Stimulated activated CD8-positive, alpha-beta memory T cell treated with anti-CD3 and anti-CD28 coated beads, Interleukin-15, amount 100 ng/mL, for 24 hours (primary cell): ENCODE data around the gene UQCR10.

Source experiments
- DNase-seq: peaks from one replicate; pipeline ENCODE4 v3.0.0-alpha.2; 2020; ENCODE audit warnings: low read depth

The UQCR10 gene

DNA sequence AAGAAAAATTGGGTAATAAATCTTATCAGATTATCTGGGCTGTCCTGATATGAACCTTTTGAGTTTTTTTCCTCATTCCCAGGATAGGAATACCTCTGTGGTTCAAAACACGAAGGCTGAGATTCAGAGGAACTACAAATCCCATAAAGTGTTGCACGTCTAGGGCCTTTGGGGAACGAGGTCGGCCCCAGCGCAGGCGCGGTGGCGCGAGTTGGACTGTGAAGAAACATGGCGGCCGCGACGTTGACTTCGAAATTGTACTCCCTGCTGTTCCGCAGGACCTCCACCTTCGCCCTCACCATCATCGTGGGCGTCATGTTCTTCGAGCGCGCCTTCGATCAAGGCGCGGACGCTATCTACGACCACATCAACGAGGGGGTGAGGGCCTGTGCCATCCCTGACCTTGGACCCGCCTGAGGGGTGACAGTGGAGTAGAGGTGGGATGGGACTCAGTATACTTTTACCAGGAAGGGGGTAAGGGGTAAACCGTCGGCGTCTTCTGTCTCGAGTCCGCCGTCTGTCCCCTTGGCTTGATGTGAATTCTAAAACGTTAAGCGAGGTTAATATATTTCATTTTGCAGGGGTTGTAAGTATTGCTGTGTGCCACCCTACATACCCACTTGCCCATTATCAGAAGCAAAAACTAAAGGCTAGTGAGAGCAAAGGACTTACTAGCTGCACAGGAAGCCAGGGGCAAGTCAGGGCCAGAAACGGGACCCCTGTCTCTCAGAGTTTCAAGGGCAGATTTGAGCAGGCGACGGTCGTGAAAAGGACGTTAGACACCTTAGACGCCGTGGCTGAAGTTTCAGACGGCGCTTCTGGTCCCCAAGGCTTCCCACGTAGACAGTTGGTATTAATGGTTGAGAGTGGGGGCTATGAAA is at the start of gene UQCR10:
UQCR10 (plus strand) TSS at position 199 of the 881 bp plus-strand sequence; CDS start at position 229, 30 bp downstream.
- peak; percentile 83 for DNase-seq

DNA sequence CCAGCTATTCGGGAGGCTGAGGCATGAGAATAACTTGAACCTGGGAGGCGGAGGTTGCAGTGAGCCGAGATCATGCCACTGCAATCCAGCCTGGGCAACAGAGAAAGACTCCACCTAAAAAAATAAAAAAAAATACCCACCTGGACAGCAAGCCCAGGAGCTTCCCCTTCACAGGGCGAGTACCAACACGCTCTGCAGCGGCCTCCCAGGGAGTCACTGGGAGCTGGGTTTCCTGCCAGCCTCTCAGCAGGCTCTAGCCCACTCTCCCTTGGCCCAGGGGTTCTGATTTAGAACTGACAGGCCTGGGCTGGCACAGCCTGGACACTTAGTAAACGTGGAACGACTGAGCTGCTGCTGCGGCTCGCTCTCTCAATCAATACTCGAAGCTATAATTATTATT is 49.4 kb upstream of the UQCR10 start:
- no peak for DNase-seq

DNA sequence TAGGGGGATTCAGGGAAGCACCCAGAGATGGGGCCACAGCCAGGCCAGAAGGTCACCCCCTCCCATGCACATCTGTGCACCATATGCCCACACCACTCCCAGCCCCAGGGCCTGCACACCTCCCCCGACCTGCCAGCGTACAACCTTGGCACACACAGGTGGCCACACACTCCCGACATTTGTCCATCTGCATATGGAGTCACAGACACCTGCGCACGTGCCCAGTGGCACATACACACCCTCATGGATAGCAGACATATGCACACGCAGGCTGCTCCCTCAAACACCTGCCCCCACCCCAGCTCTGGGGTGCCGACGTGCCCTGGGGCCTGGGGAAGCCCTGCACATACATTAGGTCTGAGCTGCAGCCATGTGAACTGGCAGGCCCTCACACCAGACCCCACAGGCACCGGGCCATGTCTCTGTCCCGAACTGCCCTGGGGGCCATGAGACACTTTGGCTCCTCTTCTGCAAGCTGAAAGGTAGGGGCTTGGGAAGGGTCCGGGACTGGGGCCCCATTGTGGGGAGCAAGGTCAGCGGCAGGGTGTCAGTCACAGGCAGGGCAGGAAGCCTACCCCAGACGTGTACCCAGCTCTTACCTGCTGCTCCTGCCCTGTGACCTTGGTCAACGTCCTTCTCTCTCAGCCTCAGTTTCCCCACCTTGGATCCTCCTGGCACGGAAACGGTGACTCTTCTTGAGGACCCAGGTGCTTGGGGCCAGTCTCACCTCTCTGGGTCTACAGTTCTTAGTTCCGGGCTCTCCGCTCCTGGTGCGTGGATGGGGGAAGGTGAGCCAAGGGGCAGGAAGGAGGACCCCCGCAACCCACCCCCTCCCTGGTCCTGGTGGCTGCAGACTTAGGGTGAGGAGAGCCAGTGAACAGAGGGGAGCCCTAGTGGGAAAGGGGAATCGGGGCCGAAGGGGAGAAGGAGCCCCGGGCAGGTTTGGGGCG is 47.9 kb upstream of the UQCR10 start:
- DNase-seq: no peak

DNA sequence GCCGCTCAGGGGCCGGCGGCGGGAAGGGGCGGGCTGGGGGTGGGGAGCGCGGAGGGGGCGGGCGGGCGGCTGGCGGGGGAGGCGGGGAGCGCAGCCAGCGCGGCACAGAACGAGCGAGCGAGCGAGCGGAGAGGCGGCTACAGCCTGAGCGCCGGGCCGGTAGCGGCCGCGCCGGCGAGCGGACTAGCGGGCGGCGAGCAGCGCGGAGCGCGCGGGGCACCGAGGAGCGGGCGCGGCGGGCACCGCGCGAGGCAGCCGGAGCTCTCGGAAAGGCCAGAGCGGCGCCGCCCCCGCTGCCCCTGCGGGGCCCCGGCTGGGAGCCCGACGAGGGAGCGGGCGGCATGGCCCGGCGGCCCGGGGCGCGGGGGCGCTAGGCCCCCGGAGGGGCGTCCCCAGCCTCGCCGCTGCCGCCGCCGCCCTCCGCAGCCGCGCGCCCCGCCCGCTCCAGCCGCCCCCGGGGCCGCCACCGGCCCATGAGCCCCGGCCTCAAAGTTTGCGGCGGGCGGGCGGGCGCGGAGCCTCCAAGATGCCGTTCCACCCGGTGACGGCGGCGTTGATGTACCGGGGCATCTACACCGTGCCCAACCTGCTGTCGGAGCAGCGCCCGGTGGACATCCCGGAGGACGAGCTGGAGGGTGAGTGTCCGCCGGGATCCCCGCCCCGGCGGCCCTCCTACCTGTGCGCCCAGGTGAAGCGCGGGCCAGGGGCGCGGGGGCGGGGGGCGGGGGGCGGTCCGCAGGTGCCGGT is 47.1 kb upstream of the UQCR10 start, which contains the start of gene CABP7:
CABP7 (plus strand) TSS at position 105 of the 747 bp plus-strand sequence; CDS start at position 527, 422 bp downstream.
- DNase-seq: no peak

DNA sequence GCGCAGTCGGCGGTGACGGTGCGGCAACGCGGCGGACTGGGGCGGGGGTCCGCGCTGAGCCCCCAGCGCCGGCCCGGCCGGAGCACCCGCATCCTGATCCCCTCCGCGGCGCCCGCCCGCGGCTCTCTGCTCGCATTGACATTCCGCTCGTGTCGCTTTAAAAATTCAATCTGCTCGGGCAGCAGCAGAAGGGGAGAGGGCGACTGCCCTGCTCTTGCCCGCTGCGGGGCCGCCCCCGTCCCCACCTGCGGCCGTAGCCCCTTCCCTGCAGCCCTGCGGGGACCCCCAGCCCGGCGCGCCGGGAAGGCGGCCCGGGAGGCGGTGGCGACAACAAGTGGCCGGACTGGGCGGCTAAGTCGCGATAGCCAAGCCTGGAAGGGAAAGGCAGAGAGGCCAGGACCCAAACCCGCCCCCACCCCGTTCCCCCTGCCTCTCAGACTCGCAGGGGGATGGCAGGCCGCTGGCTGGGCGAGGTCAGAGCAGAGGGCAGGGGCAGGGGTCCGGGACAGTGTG is 46.3 kb upstream of the UQCR10 start:
- DNase-seq: no peak

DNA sequence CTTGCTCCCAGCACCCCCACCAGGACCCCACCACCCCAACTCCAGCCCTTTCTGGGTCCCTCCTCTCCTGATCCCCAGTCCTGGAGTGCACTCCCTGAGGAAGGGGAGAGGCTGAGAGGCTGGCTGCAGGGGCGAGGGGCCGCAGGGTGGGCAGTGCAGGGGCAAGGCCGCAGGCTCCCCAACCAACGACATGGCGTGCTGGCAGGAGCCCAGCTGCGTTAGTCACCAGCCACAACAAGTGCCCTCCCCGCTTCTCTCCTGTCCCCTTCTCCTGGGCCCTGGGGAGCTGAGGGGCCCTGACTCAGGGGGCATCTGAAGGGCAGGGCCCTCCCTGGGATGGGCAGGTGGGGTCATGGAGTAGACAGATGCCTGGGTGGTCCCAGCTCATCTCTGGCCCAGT is 45.0 kb upstream of the UQCR10 start:
- DNase-seq: no peak

DNA sequence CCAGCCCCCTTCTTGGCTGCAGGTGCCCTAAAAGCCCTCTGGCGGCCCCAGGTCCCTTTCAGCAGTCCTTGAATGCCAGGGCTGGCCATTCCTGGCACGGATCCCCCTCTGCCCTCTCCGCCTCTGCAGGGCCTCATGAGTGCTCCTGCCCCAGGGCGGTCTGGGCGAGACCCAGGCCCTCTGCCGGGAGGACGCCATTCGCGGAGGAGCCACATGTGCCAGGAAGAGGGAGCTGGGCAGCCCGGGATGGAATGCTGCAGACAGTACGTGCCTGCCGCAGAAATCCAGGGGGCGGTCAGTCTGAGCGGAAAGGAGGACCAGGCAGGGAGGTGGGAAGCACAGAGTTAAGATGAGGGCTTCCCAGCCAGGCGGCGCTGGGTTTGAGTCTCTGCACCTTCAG is 44.6 kb upstream of the UQCR10 start:
- DNase-seq: no peak

DNA sequence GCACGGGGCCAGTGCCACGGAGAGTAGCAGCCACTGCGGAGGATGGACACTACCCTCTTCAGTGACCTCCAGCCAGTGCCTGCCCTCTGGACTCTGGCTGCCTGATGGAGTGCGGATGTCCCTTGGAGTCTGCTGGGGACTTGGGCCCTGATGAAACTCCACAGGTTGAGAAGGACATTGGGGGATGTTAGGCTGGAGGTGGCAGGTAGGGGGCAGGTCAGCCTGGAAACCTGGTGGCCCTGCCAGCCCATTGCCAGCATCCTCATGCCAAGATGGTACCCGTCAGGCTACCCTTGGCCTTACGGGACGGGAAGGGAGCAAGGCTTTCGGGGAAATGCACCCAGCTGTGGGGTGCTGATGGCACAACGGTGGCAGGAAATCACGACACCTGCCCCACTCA is 43.4 kb upstream of the UQCR10 start:
- DNase-seq: no peak

DNA sequence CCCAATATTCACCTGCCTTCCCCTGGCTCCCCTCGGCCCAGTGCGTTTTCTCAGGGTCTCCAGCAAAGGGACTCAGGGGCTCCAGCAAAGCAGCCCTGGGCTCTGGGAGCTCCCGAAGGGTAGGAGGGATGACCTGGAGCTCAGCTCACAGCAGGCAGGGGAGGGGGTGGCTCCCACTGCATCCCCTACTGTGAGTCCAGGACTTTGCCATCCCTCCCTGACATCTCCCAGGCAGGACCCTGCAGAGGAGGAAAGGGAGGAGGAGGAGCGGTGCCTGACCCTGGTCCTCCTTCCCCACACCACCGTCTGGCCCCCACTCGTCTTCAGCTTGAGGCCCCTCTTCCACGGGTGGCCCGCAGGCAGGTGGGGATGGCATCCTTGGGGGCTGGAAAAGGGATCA is 42.3 kb upstream of the UQCR10 start:
- no peak for DNase-seq

DNA sequence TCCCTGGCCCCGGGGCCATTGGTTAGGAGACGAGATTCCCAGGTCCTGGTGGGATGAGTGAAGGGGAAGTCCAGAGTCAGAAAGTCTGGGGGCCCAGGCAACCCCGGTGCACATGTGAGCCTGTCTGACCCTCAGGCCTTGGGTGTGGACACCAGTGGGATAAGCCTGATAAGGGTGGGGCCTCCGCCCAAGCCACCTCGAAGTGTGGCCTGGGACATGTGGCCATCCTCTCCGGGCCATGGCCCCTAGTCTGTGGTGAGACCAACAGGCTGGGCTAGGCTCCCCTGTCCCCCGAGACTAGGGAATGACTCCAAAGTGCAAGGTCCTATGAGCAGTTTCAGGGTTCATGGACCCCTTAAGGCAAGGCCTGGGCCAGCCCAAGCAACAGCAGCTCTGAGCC is 41.1 kb upstream of the UQCR10 start:
- no peak for DNase-seq

DNA sequence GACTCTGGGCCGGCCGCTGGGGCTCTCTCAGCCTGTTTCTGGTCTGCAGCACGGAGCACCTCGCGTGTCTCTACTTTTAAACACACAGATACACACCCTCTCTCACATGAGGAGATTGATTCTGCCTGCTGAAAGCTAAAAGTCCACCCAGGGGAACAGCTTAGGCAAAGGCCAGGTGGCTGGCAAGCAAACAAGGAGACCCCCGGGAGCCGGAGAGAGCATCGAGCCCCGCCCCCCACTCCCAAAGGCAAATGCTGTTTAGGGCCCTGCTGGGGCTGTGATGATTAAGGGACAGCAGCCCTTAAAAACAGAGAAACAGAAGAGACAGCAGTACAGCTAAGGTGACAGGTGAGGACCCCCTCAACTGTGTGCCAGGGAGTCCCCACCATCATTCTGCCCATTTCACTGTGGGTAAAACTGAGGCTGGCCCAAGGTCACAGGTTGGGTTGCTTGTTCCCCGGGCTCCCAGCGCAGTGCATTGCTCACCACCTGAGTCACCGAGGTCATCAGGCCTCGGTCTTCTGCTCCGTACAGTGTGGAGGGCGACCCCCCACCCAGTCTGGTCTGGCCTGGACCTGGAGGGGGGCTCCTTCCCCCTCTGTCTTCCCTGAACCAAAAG is 40.5 kb upstream of the UQCR10 start:
- no peak for DNase-seq

DNA sequence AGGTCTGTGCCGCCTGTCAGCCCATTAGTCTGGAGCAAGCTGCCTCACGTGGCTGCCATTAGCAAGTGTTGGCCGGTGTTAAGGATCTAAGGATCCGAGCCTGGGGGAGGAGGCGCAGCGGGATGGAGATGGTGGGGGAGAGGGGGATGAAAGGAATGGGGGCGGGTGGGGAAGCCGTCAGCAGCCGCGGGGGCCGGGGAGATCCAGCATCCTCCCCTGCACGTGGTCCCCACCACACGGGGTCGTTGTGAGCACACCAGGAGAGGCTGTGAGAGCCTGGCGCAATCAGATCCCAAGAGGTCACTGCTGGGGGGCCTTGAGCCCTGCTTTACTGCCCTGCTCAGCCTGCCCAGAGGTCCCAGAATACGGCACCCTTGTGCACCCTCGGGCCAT is 40.0 kb upstream of the UQCR10 start:
- DNase-seq: no peak

DNA sequence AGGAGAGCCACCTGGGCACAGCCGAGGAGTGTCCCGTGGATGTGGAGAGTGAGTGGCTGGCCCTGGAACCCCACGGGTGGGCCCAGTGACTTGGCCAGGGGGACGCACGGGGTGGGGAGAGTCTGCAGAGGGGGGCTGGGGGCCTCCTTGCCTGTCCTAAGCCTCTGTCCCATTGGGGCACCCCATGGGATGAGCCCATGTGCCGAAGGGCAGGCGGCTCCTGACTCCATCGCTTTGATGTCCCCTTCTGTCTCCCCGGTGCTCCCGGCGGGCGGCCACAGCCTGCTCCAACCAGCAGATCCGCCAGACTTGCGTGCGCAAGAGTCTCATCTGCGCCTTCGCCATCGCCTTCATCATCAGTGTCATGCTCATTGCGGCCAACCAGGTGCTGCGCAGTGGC is 38.0 kb upstream of the UQCR10 start:
- DNase-seq: no peak

DNA sequence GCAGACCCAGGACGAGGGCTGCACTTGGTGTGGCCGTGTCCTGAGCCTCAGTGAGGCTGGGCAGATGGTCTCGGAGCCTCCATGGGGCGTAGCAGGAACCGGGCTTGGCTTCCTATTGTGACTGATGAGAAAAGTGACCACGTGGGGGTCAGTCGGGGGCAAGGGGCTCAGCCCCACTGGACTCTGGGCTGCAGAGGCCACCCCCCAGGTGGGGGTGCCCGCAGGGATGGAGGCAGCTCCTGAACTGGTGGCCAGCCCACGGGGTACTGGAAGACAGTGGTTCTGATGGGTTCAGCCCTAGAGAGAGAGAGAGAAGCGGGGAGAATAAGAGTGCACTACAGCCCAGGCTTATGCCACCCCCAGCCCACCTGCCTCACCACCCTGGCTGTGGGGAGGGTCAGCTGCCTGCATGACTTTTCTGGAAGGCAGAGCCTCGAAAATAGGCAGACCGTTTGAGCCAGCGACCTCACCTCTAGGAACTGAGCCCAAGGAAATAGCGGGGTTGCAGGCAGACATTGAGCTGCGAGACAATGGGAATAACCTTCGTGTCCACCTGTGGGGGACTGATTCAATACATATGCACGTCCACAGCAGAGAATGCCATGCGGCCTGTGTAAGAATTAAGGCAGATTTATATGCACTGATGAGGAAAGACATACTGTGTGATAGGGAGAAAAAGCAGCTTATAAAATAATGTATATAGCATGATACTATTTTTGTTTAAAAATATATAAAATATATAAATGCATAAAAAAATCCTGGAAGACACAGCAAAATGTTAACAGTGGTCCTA is 35.9 kb upstream of the UQCR10 start:
- no peak for DNase-seq

DNA sequence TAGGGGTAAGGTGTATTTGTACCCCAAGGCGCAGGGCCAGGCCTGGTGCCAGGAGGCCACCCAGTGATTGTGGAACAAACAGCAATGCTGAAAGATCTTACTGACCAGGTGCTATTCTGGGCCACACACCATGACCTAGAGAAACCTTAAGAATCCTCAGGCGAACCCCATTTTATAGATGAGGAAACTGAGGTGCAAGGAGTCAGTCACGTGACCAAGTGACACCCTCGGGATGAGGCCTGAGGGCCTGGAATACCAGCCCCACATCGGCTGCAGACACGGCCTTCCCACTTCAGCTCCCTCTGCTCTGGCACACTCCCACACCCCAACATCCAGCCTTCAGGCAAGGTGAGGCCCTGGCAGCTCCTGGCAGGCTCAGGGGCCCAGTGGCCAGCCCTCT is 34.3 kb upstream of the UQCR10 start:
- DNase-seq: no peak

DNA sequence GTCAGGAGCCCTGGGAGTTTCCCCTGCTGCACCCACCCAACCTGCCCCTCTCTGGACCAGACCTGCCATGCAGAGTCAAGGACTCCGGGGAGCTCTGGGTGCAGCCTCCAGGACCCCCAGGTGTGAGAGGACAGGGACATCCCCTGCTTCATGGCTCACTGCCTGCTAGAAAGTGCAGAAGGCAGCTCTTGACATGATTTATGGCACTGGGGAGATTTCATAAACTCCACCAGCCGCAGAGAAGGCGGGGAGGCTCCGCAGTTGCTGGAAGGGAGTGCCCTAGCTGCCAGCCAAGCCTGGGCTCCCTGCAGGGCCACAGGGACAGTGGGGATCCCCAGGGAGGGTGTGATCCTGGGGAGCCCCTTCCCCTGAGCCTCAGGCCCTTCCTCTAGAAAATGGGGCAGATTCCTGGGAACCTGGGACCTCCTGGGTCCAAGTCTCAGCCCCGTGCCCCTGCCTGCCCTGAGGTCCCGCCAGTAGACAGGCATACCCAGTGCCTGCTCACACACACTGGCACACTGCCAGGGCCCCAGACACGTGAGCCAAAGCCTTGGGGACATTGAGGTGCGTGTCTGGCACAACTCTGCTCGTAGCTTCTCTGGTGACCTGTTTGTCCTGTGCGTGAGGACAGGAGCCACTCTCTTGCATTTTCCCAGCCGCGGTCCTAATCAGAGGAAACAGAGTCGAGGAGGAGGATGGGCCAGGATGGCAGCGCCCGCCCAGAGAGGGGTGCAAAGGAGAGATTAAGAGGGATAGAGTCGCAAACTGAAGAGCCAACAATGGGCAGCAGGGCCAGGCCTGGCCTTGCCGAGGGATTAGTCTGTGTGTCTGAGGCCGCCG is 33.6 kb upstream of the UQCR10 start:
- DNase-seq: no peak

DNA sequence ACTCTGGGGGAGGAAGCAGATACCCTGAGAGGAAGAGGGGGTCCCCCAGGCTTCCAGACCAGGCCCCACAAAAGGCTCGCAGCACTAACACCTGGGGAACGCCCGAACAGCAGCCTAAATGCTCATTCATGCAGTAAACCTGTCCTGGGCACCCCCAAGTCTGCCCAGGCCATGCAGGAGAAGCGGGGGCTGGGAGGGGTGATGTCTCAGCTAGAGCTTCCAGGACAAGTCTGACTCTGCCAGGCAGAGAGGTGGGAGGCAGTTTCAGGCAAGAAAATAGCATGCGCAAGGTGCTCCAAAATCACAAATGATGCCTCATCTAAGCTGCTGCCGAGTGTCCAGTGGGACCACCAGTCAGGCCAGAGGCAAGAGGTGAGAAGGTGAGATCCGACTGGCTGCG is 32.8 kb upstream of the UQCR10 start:
- no peak for DNase-seq

DNA sequence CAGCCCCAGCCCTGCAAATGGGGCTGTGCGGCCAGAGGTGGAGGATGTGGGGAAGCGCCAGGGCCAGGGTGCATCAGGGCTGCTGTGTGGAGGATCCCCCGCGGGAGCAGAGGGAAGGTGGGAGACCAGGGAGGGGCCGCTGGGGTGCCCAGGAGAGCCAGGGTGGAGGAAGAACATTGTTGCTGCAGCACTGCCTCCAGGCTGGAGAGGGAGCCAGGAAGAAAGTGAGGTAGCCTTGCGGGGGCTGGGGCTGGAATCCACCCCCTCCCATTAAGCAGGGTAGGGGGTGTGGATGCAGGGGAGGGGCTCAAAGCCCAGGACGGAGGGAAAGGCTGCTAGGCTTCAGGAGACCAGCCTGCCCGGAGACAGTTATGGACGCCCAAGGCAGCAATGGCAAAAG is 32.3 kb upstream of the UQCR10 start:
- no peak for DNase-seq

DNA sequence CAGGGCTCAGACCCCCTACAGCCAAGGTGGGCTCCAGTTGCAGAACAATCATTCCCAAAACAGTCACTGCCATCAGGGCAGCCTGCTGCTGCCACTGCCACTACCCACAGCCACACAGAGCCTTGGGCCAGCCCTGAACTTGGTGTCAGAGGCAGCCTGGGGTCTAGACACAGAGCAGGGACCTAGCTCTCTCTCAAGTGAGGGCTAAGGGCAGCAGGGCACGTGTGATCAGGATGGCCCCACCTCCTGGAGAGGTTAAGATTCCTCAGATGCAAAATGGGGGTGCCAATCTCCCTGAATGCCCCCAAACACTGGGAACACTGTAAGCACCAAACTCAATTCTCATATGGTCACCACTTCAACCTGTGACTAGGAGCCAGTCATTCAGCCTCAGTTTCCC is 31.8 kb upstream of the UQCR10 start:
- no peak for DNase-seq
